ACHN (cell line): Measurements from ENCODE around the gene ACTG1.

Experiments
- DNase-seq: peaks from one replicate; pipeline ENCODE4 v3.0.0-alpha.2; 2015
- in situ Hi-C: cut with HindIII; loops from 2 replicates; pipeline ENCODE4 v1.10.0; 2017; ENCODE audit warnings: low sequenced_read_pairs, low pct_ligation_motif_present, low pct_unique_long_range_greater_than_20kb

ACTG1 gene

DNA sequence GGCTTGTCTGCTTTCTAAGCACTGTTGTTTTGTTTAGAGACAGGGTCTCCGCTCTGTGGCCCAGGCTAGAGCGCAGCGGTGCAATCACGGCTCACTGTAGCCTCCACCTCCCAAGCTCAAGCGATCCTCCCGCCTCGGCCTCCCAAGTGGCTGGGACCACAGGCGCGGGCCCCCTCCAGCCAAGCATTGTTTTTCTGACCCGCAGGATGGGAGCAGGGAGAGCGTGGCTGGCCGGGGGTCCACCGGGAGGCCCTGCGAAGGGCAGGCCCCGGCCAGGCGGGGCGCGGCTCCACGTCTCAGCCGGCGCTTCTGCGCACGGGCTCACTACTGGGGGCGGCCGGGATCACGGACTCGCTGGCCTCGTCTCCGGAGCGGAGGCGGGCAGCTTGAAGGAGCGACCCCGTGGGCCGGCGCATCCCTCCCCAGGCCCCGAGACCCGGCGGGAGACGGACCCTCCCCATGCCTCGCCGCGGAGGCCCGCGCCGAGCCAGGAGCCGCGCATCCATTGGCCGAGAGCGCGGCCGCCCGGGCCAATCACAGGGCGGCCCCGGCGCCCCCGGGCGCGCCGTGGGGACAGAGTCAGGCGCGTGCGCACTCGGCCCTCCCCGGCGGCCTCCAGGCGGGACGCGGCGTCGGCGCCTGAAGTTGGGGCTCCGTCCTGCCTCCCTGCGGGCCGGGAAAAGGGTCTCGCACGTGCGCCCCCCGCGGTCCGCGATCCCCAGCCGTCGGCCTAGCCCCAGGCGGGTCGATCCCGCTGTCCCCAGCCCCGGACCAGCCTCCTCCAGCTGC is 24.9 kb downstream of the ACTG1 start:
- in situ Hi-C loops: no loop called here
- DNase-seq: peak; percentile 86

DNA sequence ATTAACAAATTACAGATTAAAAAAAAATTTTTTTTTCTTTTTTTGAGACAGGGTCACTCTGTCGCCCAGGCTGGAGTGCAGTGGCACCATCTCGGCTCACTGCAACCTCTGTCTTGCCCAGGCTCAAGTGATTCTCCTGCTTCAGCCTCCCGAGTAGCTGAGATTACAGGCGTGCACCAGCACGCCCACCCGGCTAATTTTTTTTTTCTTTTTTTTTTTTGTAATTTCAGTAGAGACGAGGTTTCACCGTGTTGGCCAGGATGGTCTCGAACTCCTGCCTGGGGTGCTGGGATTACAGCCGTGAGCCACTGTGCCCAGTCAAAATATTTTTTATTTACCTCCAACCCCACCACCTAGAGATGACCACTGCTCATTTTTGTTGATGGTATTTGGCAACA is 25.5 kb downstream of the ACTG1 start:
- DNase-seq: no peak

DNA sequence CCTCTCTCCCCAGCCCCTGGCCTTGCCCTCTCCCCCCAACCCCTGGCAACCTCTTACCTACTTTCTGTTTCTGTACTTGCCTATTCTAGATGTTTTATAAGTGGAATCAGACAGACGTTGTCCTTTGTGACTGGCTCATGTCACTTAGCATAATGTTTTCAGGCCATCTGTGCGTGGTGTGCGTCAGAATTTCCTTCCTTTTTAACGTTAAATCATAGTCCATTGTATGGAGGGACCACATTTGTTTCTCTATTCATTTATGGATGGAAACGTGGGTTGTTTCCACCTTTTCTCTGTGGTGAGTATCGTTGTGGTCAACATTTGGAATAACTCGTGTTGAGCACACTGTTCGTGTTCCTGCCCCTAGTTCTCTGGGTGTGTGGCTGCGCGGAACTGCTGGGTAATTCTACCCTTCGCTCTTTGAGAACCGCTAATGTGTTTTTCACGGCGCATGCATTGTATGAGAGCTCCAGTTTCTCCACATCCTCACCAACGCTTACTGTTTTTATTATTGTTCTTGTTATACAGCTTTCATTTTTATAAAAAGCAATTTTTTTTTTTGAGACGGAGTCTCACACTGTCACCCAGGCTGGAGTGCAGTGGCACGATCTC is 26.3 kb downstream of the ACTG1 start:
- in situ Hi-C loops: no loop called here
- no peak for DNase-seq

More for the DNA sequence above, 25.5 kb downstream of the ACTG1 start:
- in situ Hi-C loops: no loop called here

DNA sequence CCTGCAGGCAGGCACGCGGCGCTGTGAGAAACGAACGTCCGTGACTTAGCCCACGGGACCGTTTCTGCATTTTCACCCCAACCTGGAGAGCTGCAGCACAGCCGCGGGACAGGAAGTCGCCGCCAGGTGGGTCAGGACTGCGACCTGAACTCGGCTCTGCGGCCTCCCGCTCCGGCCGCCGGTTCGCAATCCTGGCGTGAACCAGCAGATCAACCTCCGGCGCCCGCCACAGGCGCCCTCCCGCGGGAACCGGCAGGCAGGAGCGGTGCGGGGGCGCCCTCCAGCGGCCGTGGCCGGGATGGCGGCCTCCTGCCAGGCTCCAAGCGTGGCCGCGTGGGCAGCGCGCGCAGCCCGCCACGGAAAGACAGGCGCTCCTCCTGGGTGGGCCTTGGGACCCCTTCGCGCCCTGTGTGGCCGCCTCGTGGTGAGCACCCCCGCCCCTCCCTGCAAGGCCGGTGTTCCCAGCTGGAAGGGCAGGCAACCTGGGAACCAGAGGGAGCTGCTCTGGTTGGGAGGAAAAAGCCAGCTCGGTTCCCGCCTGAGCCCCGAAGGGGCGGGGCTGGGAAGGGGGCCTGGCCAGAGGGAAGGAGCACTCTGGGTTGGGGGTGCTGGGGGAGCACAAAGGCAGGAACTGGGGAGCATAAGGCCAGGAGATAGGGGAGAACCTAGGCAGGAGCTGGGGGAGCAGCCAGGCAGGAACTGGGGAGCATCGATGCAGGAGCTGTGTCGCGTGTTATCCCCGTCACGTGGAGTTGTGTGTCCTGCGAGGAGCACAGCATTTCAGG is 28.2 kb downstream of the ACTG1 start:
- peak; percentile 83 for DNase-seq
- in situ Hi-C loops: no loop called here

DNA sequence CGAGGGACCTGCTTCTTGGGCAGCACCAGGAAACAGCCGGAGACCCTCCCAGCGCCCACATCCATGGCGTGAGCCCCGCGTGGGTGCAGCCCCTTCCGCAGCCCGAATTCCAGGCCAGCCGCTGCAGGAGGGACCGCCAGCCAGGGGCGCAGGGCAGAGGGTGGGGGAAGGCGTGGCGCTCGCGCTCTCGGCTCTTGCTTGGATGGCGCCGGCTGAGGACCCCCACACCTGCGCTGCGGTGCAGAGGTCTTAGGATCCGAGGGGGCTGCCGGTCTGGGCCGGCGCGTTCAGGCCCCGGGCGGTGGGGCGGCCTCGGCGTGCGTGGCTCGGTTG is 28.8 kb downstream of the ACTG1 start:
- in situ Hi-C loops: no loop called here
- DNase-seq: no peak

DNA sequence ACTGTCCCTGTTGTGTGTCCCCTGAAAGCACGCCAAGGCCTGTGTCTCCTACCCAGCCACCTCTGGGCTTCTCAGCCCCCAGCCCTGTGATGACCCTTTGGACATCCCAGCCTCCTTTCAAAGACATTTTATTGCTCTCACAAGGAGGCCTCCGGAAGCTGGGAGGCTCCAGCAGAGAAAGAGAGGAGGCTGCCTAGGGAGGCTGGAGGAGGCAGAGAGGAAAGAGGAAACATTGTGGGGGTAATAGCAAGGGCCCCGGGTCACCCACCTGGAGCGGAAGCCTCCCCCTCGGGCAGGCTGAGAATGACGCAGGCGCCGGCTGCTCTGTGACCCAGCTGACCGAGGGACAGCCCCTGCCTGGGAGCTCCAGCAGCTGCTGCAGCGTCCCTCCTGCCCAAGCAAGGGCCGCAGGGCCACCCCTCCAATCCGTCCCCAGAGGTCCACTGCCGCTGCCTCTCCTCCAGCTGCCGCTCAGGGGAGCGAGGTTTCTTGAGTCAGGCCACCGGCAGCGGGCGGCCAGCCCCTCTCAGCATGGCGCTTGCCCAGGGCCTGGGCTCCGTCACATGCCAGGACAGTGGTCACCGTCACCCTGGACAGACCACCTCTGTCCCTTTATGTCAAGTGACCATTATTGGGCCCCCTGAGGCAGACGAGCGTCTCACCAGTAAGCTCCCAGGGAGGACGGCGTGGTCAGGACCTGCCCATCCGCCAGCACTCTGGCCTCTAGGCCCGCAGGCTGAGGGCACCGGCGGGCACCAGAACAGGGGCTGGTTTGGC is 29.3 kb downstream of the ACTG1 start:
- in situ Hi-C loops: no loop called here
- DNase-seq: no peak

DNA sequence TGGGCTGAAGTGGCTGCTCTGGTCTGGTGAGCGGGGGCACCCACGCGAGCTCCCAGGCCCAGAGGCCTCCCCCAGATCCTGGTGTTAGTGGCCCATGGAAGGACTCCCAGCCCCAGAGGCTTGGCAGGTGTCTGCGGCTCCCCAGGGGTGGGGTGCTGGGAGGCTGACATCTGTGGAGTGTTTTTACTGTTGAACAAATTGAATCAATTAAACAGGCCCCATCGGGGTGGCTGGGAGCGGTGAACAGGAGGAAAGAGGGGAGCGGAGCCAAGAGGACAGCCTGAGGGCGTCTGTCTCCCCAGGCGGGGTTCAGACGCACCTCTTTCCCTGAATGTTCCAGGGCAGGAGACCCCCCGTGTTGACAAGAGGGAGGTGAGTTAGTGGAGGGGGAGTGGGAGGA is 29.9 kb downstream of the ACTG1 start:
- no peak for DNase-seq
- in situ Hi-C loops: no loop called here

DNA sequence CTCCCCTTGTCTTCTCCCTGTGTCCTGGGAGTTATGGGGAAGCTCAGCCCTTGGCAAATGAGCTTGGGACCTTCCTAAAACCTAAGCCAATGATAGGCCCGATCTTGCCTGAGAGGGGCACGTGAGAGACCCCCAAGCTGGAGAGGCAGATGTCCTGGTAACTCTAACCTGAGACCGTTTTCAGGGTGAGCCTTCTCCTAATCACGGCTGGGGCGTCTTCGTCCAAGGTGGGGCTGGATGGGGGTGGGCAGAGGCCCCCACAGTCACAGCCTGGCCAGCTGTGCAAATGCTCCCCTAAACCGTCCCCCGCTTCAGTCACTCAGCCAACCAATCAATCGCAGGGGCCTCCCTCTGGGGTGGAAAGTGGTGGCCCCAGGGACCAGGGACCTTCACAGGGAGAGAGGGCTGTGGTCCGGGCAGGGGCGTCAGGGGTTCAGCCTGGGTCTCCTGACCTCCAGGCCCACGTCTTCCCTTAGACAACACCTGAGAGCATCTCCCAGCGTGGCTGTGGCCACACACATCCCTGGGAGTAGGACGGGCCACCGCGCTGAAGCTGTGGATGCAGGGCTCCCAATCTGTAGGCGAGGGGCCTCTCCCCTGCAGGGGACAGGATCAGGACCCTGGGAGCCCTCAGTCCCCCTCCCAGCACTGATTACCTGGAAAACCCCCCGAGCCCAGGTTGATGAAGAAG is 30.6 kb downstream of the ACTG1 start:
- in situ Hi-C loops: no loop called here
- DNase-seq: no peak

DNA sequence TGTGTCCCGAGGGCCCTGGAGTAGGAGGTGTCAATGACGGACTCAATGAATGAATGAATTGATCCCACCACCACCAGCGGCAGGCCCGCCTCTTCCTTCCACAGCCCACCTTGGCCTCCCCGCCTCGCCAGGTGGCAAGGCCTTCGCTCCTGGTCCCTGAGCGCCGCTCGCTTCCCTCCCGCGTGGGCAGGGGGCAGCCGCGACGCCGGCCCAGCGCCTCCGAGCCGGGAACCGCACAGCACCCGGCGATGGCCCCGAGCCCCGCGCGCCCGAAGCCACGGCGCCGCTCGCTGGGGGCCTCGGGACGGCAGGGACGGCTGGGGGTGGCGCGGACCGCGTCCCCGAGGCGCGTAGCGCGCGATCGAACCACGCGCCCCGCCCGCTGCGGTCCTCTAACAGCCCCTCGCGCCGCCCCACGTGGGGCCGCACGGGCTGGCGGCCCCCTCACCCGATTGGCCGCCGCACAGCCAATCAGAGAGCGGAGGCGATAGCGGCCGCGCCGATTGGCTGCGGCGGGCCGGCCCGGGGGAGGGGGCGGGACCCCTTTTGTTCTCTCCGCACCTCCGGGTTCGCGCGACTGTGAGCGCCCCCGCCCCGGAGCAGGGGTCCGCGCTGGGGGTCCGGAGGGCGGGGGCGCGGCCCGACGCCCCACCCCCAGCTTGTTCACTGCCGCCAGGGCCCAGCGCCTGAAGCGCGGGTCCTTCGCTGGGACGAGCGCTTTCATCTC is 31.4 kb downstream of the ACTG1 start:
- DNase-seq: no peak
- in situ Hi-C loops: no loop called here

DNA sequence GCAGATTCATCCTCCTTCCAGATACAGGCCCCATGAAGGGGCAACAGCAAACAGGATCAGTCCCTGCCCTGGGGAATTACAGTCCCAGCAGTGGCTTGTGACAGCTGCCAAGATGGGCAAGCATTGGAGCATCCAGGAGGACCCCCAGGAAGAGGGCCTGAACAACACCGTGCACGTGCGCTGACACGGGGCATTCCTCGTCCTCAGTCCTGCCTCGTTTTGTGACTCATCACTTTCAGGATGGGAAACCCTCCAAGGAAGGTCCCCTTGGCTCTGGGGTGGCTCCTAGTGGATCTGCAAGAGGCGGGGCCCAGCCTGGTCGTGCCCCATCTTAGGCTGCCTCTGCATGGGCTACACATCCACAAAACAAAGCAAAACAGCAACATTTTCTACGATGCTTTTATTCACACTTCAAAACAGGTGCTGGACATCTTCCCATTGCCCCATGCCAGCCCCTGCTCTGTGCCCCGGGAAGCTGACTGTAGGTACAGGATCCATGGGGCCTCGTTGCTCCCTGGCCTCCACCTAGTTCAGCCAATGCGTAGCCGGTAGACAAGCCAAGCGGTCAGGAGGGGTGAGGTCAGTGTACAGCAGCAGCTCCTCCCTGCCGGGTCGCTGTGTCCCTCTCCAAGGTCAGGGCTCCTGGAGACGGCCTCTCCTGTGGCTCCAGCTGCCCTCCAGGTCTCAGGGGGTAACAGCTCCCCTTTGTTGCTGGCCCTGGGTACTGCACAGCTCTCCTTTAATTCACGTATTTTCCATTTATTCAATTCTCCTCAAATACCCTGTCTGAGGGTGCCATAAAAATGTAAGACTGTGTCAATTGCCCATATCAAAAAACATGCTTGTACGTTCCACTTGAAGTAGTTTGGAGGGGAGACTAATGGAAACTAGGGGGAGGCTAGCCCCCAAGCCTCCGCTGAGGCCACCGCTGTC is 32.2 kb downstream of the ACTG1 start:
- peak; percentile 55 for DNase-seq
- in situ Hi-C loops: no loop called here

DNA sequence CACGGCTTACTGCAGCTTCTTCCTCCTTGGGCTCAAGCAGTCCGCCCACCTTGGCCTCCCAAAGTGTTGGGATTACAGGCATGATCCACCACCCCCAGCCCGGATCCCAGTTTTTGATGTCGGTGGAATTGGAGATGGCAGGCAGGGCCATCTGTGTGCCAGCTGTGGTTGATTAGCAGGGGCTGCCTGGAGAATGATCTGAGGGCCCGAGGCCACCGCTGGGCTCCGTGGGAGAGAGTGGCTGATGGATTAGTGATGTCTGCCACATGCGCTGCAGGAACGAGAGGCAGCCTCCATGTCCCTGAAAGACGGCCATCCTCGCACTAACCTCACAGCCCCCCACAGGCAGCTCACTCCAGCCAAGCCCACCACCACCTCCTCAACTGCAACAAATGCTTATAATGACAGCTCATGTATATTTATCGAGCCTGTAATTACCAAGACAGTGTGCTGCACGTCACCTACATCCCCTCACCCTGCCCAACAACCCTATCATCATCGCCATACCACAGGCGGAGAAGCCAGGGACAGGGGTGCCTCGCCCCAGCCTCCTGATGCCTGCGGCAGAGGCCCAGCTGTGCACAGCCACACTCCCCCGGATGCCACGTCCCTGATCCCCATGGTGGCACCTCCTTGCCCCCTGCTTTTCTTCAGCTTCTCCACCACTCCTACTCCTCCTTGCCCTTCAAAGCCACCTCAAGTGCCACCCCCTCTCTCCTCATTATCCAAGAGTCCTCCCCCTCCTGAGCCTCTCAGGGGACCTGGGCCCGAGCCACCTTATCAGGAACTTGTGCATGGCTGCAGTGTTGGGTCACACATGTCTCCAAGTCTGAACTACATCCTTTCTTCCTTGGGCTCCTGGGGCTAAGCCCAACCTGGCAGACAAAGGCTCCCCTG is 33.2 kb downstream of the ACTG1 start:
- in situ Hi-C loops: no loop called here
- DNase-seq: no peak

DNA sequence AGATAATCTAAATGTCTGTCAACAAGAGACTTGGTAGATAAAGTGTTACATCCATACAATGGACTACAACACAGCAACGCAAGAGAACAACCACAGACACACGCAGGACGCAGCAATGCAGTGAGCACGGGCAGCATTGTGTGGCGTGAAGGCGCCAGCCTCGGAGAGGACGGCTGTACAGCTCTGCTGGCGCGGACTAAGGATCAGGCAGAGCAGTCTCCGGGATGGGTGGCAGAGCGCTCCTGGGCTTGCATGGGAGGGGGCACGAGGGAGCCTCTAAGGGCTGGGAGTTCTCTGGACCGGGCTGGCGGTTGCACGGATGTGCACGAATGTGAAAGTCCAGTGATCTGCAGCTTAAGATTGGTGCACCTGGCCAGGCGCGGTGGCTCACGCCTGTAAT is 34.5 kb downstream of the ACTG1 start:
- no peak for DNase-seq
- in situ Hi-C loops: no loop called here

DNA sequence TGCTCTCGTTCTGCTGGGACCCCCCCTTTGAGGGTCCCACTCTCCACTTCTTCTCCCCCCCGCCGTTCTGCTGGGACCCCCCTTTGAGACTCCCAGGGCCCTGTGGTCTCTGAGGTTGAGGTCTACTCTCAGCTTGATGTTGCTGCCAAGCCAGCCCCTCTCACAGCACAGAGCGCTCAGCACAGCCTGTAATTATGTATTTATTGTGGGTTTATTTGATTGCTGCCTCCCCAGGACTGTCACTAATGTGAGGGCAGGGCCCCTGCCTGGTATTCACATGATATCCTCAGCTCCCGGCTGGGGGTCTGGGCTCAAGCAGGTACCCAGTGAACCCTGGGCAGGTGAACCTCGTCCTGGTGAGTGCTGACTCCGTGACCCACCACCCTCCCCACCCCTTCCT is 35.4 kb downstream of the ACTG1 start:
- in situ Hi-C loops: no loop called here
- no peak for DNase-seq

DNA sequence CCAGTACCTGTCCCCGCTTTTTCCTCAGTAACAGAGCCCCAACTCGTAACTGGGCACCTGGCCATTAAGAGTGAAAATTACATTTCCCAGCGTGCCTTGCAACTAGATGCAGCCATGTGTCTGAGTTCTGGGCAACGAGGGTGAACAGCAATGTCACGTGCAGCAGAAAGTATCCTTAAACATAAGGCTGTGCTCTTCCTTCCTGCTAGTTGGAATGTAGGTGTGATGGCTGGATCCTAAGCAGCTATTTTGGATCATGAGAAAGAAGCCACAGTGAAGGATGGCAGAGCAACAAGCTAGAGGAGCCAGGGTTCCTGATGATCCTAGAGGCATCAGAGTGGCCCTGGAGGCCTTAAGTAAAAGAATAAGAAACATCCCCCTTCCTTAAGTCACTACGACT is 36.0 kb downstream of the ACTG1 start:
- DNase-seq: no peak
- in situ Hi-C loops: no loop called here

DNA sequence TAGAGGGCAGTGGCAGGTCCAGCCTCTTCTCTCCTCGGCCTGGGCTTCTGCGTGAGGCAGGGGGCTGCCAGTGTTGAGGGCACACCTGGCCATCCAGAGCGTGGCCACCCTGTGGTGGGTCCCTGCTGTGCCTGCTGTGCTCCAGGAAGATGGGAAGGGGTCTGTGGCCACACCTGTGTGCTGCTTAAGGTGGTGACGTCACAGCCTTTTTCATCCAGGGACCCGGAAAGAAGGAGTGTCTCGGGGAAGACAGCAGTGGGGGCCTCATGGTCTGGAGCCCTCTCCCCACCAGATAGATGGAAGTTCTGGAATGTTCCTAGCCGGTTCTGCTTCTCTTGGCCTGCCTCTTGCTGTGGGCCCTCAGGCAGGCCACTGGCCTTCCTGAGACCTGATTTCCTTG is 36.5 kb downstream of the ACTG1 start:
- no peak for DNase-seq
- in situ Hi-C loops: no loop called here

DNA sequence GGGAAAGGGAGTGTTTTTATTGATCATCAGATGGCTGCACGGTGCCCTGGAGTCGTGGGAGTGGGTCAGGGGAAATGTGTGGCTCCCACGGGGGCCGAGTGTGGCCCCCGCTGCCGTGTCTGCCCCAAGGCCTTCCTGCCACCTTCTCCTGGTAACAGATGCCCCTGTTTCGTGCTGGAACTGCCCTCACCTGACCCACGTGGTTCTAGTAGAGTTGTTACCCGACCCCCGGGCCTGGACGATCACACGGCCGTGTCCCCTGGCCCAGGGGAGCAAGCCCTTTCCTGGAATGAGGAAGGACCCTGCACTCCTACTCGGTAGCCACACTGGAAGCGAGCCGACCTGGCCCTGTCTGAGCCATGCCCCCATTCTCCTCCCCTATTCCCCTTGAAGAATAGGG is 37.6 kb downstream of the ACTG1 start:
- no peak for DNase-seq
- in situ Hi-C loops: no loop called here
